Measurements from ENCODE around the gene PLEKHG5.

- TF ChIP-seq, protein P1, sequence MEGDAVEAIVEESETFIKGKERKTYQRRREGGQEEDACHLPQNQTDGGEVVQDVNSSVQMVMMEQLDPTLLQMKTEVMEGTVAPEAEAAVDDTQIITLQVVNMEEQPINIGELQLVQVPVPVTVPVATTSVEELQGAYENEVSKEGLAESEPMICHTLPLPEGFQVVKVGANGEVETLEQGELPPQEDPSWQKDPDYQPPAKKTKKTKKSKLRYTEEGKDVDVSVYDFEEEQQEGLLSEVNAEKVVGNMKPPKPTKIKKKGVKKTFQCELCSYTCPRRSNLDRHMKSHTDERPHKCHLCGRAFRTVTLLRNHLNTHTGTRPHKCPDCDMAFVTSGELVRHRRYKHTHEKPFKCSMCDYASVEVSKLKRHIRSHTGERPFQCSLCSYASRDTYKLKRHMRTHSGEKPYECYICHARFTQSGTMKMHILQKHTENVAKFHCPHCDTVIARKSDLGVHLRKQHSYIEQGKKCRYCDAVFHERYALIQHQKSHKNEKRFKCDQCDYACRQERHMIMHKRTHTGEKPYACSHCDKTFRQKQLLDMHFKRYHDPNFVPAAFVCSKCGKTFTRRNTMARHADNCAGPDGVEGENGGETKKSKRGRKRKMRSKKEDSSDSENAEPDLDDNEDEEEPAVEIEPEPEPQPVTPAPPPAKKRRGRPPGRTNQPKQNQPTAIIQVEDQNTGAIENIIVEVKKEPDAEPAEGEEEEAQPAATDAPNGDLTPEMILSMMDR (conservative IDR thresholded peaks at IDR 0.05; ENCODE audit: low read depth, low read length): no peak
- no peak for TF ChIP-seq EZH2 (IDR thresholded peaks at IDR 0.05; ENCODE audit: borderline replicate concordance, low read depth, low read length, poor library complexity, severe bottlenecking)
Measured at GRCh38 chr1:6501279-6501813, 9.9 kb upstream of the PLEKHG5 start.
